Lower lobe of right lung (tissue), 2 donors: ENCODE data around the gene CSF2. TPM values are rescaled to one million over a fixed set of nuclear protein-coding genes. Genes with fewer than 3 reads are reported as not detected.
"Not testable (repeated sequence)": the region's sequence is repeated elsewhere in the genome, so short reads cannot be mapped to it uniquely, and the experiment has no call there.

Experiments used
- ATAC-seq, 2 donors: fragments of 200-7000 bp; cut with Tn5 transposase; one replicate each; pipeline ENCODE4 v1.9.1; 2020 to 2022; ENCODE audit warnings: mild to moderate bottlenecking in 2 of 2, moderate library complexity in 2 of 2
- DNase-seq: peaks from one replicate; pipeline ENCODE4 v3.0.0-alpha.2; 2020
- H3K27ac ChIP-seq: fragments of 200-600 bp; one replicate; pipeline ENCODE4 v1.8.0; 2022
- H3K27me3 ChIP-seq: fragments of 200-600 bp; one replicate; pipeline ENCODE4 v1.8.0; 2022; ENCODE audit warnings: low read depth
- H3K36me3 ChIP-seq: fragments of 200-600 bp; one replicate; pipeline ENCODE4 v1.8.0; 2022; ENCODE audit warnings: mild to moderate bottlenecking
- H3K4me1 ChIP-seq: fragments of 200-600 bp; one replicate; pipeline ENCODE4 v1.8.0; 2022
- H3K4me3 ChIP-seq: fragments of 200-600 bp; one replicate; pipeline ENCODE4 v1.8.0; 2022; ENCODE audit warnings: mild to moderate bottlenecking
- H3K9me3 ChIP-seq: fragments of 200-600 bp; one replicate; pipeline ENCODE4 v1.8.0; 2022
- intact Hi-C: fragments of 100-400 bp; cut with DNase I; formaldehyde crosslinking; loops from one replicate; pipeline ENCODE4 v1.11.0; 2022
- total RNA-seq: library from RNA; stranded (reverse); fragmentation: NEBNext Ultra II Directional; extraction: Animal tissue kit (Norgen Biotek cat#: 25700); gene quantifications from one replicate; pipeline ENCODE4 v1.2.1, GENCODE V29; 2021
- TF ChIP-seq, protein P1 (sequence below): fragments of 200-600 bp; IDR thresholded peaks from one replicate; pipeline ENCODE4 v1.8.0; 2022; ENCODE audit warnings: antibody characterized with exemption, mild to moderate bottlenecking
- donor health status: DM: no; HTN: yes; CAD: no; lungs with severe emphysema.

Gene CSF2
- total RNA-seq, 1 donor from 2014 or later: 3.9 TPM

DNA sequence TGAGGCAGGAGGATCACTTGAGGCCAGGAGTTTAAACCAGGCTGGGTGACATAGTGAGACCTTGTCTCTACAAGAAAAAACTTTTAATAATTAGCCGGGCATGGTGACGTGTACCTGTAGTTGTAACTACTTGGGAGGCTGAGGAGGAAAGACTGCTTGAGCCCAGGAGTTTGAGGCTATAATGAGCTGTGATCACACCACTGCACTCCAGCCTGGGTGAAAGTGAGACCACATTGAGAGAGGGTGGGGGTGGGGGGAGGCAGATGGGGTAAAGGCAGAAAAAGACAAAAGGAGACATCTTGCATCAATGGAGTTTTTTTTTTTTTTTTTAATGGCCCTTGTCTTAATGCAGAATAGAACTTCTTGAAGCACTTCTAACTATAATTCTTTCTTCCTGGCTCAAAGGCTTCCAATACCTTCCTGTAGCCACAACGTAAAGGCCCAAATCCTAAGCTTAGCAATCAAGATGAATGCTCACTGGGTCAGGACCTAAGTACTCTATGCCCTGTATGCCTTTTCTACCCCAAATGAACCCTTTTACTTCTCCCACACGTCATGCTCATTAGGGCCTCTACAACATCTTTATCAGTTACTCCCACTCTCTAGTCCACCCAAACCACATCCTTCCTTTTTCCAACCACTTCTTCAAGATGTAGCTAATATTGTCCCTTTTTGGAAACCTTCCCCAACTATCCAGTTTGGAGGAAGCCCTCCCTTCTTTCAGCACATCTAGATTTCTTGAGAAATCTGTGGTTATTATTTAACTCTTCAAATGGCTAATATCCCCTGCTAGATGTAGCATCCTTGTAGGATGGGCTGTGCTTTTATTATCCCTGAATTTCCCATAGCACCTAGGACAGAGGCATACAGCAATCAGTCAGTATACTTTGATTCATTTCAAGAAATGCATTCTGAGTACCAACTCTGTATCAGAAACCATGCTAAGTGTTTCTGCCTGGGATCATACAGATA lies 40.8 kb downstream of the CSF2 start:
- peaks cover 3% of the 10 kb centered on the region for H3K4me1 ChIP-seq
- no peaks in the 10 kb centered on the region for H3K36me3 ChIP-seq
- intact Hi-C loops: no loop called here
- H3K9me3 ChIP-seq: no peaks in the 10 kb centered on the region
- ATAC-seq: peak in 1 of 2 donors; percentile 54
- TF ChIP-seq, protein P1, sequence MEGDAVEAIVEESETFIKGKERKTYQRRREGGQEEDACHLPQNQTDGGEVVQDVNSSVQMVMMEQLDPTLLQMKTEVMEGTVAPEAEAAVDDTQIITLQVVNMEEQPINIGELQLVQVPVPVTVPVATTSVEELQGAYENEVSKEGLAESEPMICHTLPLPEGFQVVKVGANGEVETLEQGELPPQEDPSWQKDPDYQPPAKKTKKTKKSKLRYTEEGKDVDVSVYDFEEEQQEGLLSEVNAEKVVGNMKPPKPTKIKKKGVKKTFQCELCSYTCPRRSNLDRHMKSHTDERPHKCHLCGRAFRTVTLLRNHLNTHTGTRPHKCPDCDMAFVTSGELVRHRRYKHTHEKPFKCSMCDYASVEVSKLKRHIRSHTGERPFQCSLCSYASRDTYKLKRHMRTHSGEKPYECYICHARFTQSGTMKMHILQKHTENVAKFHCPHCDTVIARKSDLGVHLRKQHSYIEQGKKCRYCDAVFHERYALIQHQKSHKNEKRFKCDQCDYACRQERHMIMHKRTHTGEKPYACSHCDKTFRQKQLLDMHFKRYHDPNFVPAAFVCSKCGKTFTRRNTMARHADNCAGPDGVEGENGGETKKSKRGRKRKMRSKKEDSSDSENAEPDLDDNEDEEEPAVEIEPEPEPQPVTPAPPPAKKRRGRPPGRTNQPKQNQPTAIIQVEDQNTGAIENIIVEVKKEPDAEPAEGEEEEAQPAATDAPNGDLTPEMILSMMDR: no peak
- no peak for DNase-seq
- H3K4me3 ChIP-seq: no peak overlapping the region
- H3K27me3 ChIP-seq: no peaks in the 10 kb centered on the region
- H3K27ac ChIP-seq: no peak overlapping the region

DNA sequence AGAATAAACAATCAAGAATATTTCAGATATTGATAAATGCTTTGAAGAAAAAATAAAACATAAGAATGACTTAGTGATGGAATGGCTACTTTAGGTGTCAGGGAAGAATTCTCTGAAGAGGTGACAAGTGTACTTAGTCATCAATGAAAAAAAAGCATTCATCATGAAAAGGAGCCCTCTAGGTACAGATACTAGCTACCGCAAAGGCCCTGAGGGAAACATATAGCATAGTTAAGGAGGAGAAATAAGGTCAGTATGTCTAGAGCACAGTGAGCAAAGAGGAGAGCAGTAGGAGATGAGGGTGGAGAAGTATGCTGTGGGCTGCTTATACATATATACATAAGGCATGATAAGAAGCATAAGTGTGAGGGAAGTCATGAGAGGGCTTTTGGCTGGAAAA lies 41.8 kb downstream of the CSF2 start:
- intact Hi-C loops: no loop called here
- no peak for DNase-seq
- peaks cover 3% of the 10 kb centered on the region for H3K4me1 ChIP-seq
- no peak overlapping the region for H3K27ac ChIP-seq
- no peak for ATAC-seq
- no peaks in the 10 kb centered on the region for H3K9me3 ChIP-seq
- no peak overlapping the region for H3K4me3 ChIP-seq
- TF ChIP-seq, protein P1: no peak
- no peaks in the 10 kb centered on the region for H3K27me3 ChIP-seq
- H3K36me3 ChIP-seq: no peaks in the 10 kb centered on the region

DNA sequence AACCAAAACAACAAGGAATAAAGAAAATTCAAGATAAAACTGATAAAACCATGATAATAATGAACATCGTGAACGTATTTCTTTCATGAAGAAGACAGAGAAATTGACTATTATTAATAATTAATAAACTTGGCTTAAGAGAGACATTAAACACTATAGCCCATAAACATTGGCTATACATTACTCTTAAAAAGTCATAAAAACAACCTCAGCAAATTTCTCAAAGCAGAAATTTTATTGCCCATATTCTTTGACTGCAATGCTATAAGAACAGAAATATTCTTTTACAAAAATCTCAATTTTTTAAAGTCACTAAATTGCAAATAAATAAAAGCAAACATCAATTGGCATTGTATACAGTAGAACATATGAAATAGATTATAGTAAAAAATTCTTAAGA lies 42.5 kb downstream of the CSF2 start:
- H3K9me3 ChIP-seq: no peaks in the 10 kb centered on the region
- no peaks in the 10 kb centered on the region for H3K36me3 ChIP-seq
- TF ChIP-seq, protein P1: no peak
- H3K4me1 ChIP-seq: peaks cover 3% of the 10 kb centered on the region
- ATAC-seq (no peak), DNase-seq (no peak)
- no peaks in the 10 kb centered on the region for H3K27me3 ChIP-seq
- no peak overlapping the region for H3K4me3 ChIP-seq
- intact Hi-C loops: no loop called here
- no peak overlapping the region for H3K27ac ChIP-seq

DNA sequence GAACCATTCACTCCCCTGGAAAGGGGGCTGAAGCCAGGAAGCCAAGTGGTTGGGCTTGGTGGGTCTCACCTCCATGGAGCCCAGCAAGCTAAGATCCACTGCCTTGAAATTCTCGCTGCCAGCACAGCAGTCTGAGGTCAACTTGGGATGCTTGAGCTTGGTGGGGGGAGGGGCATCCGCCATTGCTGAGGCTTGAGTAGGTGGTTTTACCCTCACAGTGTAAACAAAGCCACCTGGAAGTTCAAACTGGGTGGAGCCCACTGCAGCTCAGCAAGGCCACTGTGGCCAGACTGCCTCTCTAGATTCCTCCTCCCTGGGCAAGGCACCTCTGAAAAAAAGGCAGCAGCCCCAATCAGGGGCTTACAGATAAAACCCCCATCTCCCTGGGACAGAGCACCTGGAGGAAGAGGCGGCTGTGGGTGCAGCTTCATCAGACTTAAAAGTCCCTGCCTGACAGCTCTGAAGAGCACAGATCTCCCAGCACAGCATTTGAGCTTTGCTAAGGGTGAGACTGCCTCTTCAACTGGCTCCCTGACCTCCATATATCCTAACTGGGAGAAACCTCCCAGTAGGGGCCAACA lies 43.4 kb downstream of the CSF2 start:
- H3K9me3 ChIP-seq, H3K4me3 ChIP-seq, H3K4me1 ChIP-seq, H3K27me3 ChIP-seq, H3K27ac ChIP-seq, H3K36me3 ChIP-seq, ATAC-seq, intact Hi-C loops: not testable (repeated sequence)
- DNase-seq: peak; percentile 60

DNA sequence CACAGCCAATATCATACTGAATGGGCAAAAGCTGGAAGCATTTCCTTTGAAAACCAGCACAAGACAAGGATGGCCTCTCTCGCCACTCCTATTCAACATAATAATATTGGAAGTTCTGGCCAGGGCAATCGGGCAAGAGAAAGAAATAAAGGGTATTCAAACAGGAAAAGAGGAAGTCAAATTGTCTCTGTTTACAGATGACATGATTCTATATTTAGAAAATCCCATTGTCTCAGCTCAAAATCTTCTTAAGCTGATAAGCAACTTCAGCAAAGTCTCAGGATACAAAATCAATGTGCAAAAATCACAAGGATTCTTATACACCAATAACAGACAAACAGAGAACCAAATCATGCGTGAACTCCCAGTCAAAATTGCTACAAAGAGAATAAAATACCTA lies 47.1 kb downstream of the CSF2 start:
- H3K4me3 ChIP-seq, ATAC-seq, H3K27me3 ChIP-seq, H3K27ac ChIP-seq, intact Hi-C loops, DNase-seq, H3K4me1 ChIP-seq, H3K9me3 ChIP-seq, H3K36me3 ChIP-seq: not testable (repeated sequence)

DNA sequence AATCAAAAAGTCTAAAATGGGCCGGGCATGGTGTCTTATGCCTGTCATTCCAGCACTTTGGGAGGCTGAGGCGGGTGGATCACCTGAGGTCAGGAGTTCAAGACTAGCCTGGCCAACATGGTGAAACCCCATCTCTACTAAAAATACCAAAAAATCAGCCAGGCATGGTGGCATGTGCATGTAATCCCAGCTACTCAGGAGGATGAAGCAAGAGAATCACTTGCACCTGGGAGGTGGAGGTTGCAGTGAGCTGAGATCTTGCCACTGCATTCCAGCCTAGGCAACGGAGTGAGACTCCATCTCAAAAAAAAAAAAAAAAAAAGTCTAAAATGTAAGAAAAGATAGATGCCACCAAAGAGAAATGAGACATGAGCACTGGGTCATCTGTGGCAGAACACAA lies 49.4 kb downstream of the CSF2 start:
- H3K4me3 ChIP-seq, intact Hi-C loops, H3K9me3 ChIP-seq, DNase-seq, H3K4me1 ChIP-seq, H3K27me3 ChIP-seq, ATAC-seq, H3K36me3 ChIP-seq, H3K27ac ChIP-seq: not testable (repeated sequence)

DNA sequence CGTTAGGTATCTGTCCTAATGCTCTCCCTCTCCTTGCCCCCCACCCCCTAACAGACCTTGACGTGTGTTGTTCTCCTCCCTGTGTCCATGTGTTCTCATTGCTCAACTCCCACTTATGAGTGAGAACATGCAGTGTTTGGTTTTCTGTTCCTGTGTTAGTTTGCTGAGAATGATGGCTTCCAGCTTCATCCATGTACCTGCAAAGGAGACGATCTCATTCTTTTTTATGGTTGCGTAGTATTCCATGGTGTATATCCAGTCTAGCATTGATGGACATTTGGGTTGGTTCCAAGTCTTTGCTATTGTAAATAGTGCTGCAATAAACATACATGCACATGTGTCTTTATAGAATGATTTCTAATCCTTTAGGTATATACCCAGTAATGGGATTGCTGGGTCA lies 50.0 kb downstream of the CSF2 start:
- DNase-seq, H3K27ac ChIP-seq, H3K4me3 ChIP-seq, H3K4me1 ChIP-seq, intact Hi-C loops, H3K27me3 ChIP-seq, H3K9me3 ChIP-seq, H3K36me3 ChIP-seq, ATAC-seq: not testable (repeated sequence)

Other genes with a start within 250 kb of the CSF2 start
- gene MEIKIN, start 128.1 kb upstream of the CSF2 start, total RNA-seq: not detected
- 0.59 TPM for gene ACSL6, start 62.1 kb upstream of the CSF2 start, total RNA-seq
- not detected for gene IL3, start 13.1 kb upstream of the CSF2 start, total RNA-seq
- 75.7 TPM for gene P4HA2, start 154.1 kb downstream of the CSF2 start, total RNA-seq
- gene PDLIM4, start 183.9 kb downstream of the CSF2 start, total RNA-seq: 6.7 TPM
- 8.5 TPM for gene SLC22A4, start 220.6 kb downstream of the CSF2 start, total RNA-seq